H4 (cell line): Measurements from ENCODE around the gene LCK. TPM values are rescaled to one million over a fixed set of nuclear protein-coding genes. Genes with fewer than 3 reads are reported as not detected.
"Not testable (repeated sequence)": the region's sequence is repeated elsewhere in the genome, so short reads cannot be mapped to it uniquely, and the experiment has no call there.

Experiments used
- DNase-seq: peaks from one replicate; pipeline ENCODE4 v3.0.0-alpha.2; 2015; ENCODE audit warnings: low spot score
- total RNA-seq: library from RNA; depleted of rRNA; stranded (reverse); fragments of >200 nt; shearing (Covaris generic); gene quantifications from 2 replicates; pipeline ENCODE4 v1.2.3, GENCODE V29; 2014

Gene LCK
- total RNA-seq, 1 experiment from 2014 or later, result not detected

GRCh38 chr1:32273391-32274208, 22.5 kb downstream of the LCK start:
- DNase-seq, result peak; percentile 74

GRCh38 chr1:32274646-32275340, 23.7 kb downstream of the LCK start:
- no peak for DNase-seq

- DNase-seq, result no peak
These were observed 24.4 kb downstream of the LCK start for GRCh38 chr1:32275424-32275823.

GRCh38 chr1:32276032-32276782, 25.1 kb downstream of the LCK start:
- DNase-seq, result no peak

- not testable (repeated sequence) for DNase-seq
These were observed 33.7 kb downstream of the LCK start for GRCh38 chr1:32284777-32285176.

- no peak for DNase-seq
These were observed 34.6 kb downstream of the LCK start for GRCh38 chr1:32285658-32286057.

- no peak for DNase-seq
These were observed 35.7 kb downstream of the LCK start for GRCh38 chr1:32286763-32287162.

GRCh38 chr1:32289256-32289655, 38.2 kb downstream of the LCK start:
- no peak for DNase-seq

GRCh38 chr1:32291145-32291707, 40.2 kb downstream of the LCK start:
- DNase-seq, result peak; percentile 69

- peak; percentile 92 for DNase-seq
These were observed 40.9 kb downstream of the LCK start, which contains the start of gene HDAC1 for GRCh38 chr1:32291708-32292538. Gene HDAC1, plus strand, starts transcription at chr1:32292083. Its CDS starts 87 bp downstream, at chr1:32292170.

- DNase-seq, result not testable (repeated sequence)
These were observed 47.1 kb downstream of the LCK start for GRCh38 chr1:32298211-32298610.

- no peak for DNase-seq
These were observed 48.3 kb downstream of the LCK start for GRCh38 chr1:32299327-32299726.

GRCh38 chr1:32303358-32303757, 52.3 kb downstream of the LCK start:
- no peak for DNase-seq

GRCh38 chr1:32303997-32304622, 53.0 kb downstream of the LCK start:
- DNase-seq, result no peak

GRCh38 chr1:32305310-32305709, 54.2 kb downstream of the LCK start:
- DNase-seq, result no peak

GRCh38 chr1:32307324-32307723, 56.3 kb downstream of the LCK start:
- no peak for DNase-seq

- no peak for DNase-seq
These were observed 58.9 kb downstream of the LCK start for GRCh38 chr1:32309960-32310359.

GRCh38 chr1:32311709-32312393, 60.8 kb downstream of the LCK start:
- DNase-seq, result no peak

- DNase-seq, result no peak
These were observed 65.8 kb downstream of the LCK start for GRCh38 chr1:32316903-32317277.
